ENCODE measurements around the gene SORCS3.

The SORCS3 gene

GRCh38 chr10:104924101-104924795 lies 283.2 kb downstream of the SORCS3 start:
- no peak for DNase-seq

DNA sequence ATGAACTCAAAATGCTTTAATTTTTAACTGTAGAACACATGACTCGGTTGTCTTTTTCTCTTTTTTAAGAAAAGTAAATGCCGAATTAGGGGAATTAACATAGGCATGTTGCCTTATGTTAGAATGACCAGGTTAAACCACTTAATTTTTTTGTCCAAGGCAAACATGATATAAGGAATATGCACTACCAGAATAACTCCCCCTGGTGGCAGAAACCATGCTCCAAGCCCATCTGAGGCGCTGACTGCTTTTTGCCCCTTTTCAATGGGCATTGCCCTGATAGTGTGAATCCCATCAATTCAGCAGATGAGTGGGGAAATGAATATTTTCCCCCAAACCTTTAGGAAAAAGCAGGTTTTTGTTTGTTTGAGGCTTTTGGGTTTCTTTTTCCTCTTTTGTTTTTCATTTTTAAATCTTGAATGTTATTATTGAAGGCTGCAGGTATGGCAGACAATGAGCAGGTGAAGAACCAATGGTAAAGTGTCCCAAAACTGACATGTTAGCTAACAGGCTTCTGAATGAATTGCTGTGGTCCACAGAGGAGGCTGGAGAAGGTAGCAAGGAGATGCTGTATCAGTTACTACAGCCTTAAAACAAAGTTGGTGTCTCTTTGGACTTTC lies 284.3 kb downstream of the SORCS3 start:
- peak; percentile 31 for DNase-seq

DNA sequence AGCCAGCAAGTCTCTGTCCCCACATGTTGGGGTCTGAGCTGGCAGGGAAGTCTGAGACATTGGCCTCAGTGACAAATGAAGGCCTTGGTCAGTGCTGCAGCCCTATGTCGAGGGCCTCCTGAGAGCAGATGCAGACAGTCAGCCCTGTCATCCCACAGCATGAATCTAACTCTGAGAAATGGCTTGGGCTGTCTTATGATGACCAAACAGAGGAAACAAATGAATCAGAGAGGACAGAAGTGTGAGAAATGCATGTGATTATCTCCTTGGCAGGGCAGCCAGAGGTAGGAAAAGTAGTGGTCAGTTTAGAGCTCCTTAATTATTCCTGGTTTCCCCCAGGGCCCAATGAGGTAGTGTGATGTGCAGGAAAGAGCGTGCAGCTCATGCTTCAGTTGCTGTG lies 287.6 kb downstream of the SORCS3 start:
- no peak for DNase-seq

- DNase-seq, result no peak
These were observed 290.6 kb downstream of the SORCS3 start for GRCh38 chr10:104931612-104932134.

DNA sequence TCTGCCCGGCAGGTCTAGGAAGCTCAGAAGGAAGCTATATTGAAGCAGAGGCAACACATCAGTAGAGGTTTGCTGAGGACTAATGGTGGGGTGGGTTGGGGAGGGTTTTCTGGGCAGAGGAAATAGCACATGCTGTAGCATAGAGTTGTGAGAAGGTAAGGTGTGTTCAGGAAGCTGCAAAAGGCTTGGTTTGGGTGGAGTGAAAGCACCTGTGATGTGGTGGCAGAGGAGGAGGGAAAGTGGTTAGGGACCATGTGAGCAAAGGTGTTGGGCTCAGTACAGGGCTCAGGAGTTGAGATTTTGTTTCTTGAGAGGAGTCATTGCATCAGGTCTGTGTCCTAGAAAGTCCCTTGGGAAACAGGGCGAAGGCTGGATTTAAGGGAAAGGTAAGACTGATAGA lies 294.6 kb downstream of the SORCS3 start:
- DNase-seq, result peak; percentile 17

DNA sequence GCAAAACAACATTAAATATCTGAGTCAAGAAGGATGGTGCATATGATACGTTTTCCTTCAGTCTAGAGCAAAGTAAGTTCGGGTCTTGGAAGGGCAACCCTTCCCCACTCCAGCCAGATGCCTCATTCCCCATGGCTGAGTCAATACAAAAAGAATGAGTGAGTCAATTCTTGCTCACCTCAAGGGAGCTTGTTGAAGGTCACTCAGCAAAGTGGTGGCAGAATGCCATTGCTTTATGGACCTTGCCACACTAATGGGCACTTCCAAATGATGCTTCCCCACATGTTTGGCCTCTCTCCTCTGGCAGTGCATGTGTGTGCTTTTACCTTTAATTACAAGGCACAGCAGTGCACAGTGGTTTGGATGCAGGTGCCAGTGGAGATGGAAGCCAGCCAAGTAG lies 296.5 kb downstream of the SORCS3 start:
- DNase-seq, result no peak

DNA sequence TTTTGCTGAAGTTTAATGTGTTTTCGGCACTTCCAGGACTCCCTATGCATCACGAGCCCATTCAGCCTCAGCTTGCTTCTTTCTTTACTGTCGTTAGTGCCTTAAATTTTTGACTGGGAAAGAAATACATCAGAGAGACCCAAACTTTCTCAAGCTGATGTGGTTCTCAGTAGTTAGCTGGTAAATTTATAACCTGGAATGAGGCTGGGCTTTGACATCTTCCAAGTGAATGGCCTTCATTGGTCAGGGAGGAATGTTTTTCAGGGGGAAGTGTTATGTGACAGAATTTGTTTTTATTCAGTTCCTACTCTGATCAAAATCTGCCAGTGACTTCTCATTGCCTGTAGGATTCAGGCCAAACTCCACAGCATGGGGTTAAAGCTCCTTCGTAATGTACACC lies 296.9 kb downstream of the SORCS3 start:
- DNase-seq, result no peak

DNA sequence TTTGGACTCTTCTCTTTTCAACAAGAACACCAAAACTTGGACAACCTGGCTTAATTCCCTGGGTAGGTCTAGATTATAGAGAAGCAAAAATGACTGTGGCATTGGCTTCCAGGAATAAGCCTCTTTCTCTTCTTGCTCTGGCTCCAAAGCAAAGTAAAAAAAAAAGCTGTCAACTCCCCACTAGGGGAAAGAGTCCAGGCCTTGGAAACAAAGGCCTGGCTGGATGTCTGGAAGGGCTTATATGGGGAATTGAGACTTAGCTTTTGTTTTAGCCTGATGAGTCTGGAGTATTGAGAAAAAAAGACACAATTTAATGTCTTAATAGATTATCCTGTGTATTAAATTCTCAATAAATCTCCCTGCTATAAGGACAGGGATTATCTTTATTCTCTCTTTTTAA lies 300.6 kb downstream of the SORCS3 start:
- no peak for DNase-seq

DNA sequence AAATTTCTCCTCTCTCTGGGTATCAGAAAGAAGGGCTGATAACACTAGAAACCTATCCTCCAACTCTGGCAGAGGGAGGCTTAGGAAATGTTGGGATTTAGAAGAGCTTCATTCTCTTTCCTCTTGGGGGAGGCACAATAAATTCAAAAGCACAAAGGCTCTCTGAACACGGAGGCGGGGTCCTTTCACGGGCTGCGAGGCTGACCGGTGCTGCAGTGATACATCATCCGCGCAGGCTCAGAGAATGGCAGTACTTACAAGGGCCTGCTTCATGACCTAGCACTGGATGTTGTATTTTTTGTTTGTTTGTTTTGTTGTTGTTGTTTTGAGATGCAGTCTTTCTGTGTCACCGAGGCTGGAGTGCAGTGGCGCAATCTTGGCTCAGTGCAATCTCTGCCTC lies 306.2 kb downstream of the SORCS3 start:
- no peak for DNase-seq

- no peak for DNase-seq
These were observed 316.2 kb downstream of the SORCS3 start for GRCh38 chr10:104957178-104957841.

DNA sequence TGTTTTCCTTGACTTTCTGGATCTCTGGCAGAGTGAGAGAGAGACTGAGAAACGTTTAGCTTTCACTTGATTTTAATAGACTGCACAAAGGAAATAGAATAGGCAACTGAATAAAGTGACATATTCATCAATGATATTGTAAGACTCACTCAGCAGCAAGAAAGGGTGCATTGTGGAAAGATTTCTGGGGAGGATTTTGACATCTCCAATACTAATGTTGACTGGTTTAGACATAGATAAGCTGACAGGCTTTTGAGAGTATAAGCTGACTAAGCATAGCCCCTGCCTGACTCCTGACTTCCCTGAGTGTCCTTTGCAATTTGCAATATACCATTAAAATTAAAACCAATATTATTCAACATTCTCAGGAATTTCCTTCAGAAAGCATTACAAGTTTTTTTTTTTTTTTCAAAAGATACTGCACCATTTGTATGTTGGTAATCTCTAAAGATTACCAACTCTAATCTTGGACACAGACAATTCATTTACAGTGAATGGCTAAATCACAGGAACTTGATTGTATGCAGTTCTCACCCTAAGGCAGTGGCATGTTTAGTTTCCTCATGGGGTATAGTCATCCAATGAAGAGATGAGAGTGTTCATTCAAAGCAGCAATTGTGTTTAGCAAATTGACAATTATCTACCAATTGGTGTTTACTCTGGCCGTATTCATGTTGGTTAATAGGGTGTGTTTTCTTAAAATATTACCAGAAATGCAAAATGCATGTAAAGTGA lies 325.6 kb downstream of the SORCS3 start:
- DNase-seq, result no peak

DNA sequence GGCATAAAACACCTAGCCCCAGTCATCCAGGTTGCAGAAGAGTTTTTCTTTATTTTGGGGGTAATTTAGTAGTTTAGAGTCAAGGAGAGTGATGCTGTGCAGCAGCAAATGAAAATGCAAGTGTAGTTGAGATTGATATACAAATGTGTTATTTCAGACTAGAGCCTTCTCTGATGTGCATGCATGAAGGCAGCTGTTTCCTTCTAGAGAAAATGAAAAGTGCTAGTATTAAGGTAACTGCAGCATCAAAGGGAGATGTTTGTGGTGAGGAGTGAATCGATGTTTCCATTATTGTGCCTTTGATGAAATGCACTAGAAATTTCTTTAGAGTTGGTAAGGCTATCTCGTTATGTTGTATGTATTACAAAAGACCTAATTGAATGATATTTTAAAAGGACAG lies 339.3 kb downstream of the SORCS3 start:
- DNase-seq, result no peak

GRCh38 chr10:104981995-104982394 lies 340.9 kb downstream of the SORCS3 start:
- DNase-seq, result no peak

- no peak for DNase-seq
These were observed 347.6 kb downstream of the SORCS3 start for GRCh38 chr10:104988686-104989085.

GRCh38 chr10:104989880-104990279 lies 348.8 kb downstream of the SORCS3 start:
- DNase-seq, result no peak

GRCh38 chr10:104993085-104993484 lies 352.0 kb downstream of the SORCS3 start:
- DNase-seq, result no peak

DNA sequence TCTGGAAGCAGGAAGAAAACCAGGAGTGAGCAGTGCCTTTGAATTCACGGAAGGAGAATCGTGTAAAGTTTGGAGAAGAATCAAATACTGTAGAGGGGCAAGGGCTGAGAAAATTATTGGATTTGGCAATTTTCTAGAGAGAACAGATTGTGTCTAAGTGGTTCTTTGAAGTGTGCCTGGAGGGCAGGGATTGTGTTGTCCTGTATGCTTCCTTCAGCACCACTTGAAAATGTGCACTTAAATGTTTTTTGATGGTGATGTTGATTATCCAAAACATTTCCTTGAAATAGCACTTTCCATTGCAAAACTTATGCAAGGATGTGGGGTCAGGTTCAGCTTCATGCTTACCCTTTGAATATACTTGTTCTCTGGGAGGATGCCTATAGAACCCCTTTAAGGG lies 360.2 kb downstream of the SORCS3 start:
- DNase-seq, result no peak

GRCh38 chr10:105010411-105011121 lies 369.5 kb downstream of the SORCS3 start:
- DNase-seq, result no peak

- no peak for DNase-seq
These were observed 376.0 kb downstream of the SORCS3 start for GRCh38 chr10:105017116-105017515.

GRCh38 chr10:105017691-105018090 lies 376.6 kb downstream of the SORCS3 start:
- no peak for DNase-seq

DNA sequence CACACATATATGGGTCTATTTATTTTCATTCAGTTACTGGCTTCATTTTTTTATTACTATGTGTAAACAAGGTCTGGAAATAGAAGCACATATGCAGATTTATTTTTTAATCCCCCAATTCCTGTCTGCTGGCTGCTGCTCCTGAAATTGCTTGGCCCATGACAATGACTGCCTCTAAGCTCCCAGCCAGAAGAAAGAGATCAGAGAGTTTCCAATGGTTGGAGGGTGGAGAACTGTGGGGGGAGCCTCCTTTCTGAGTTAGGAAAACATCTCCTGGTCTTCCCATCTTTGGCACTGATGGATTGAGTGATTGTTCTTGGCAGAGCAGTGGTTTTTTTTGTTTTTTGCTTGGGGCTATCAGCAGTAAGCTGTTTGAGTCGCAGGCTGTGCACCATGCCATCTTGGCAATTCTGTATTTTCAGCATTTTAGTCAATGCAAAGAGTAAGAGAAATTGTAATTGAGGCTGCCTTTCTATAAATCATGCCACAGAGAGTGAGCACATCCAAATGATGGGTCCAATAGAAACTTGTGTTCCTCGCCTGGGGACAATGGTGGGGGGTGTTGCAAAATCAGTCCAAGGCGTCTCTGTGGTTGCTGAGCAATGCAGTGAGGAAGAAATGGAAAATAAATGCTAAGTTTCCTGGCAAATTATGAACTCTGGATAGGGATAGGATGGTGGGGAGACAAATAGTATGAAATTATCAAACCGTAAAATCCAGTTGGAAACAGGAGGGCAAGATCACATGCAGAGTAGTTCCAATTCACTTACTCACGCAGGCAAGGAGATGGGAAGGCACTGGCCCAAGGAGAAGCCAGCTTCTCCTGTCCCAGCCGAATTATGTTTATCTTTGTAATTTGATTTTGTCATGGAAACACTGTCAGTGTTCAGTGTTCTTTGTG lies 382.4 kb downstream of the SORCS3 start:
- DNase-seq, result no peak

DNA sequence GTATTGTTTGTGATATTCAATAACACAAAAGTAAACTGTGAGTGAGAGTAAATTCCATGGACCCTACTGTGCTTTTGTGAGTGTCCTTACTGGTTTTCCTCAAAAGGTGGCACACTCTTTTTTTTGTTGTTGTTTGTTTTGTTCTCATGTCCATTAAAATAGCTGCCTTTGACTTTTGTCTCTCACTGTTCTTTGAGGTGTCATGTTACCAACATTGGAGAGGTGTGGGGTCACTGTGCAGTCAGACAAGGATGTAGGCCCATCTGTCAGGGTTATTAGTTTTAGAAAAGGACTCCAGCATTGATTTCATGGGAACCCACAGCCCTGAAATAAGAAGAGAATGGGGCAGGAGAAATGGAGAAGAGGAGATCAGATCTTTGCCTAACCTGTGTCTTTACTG lies 383.1 kb downstream of the SORCS3 start:
- no peak for DNase-seq
